Mucosa of descending colon (tissue), 3 donors: Measurements from ENCODE around the gene FNDC10. TPM values are rescaled to one million over a fixed set of nuclear protein-coding genes. Genes with fewer than 3 reads are reported as not detected.

Source experiments
- ATAC-seq: fragments of 200-7000 bp; cut with Tn5 transposase; one replicate; pipeline ENCODE4 v1.9.1; 2020; ENCODE audit warnings: mild to moderate bottlenecking, moderate library complexity
- DNase-seq, 3 donors: peaks; one replicate each; pipeline ENCODE4 v3.0.0-alpha.2; 2020
- H3K36me3 ChIP-seq: fragments of 200-600 bp; one replicate; pipeline ENCODE4 v1.8.0; 2021; ENCODE audit warnings: low read depth, mild to moderate bottlenecking
- H3K4me1 ChIP-seq: fragments of 200-600 bp; one replicate; pipeline ENCODE4 v1.8.0; 2021; ENCODE audit warnings: low read depth, mild to moderate bottlenecking
- H3K4me3 ChIP-seq: fragments of 200-600 bp; one replicate; pipeline ENCODE4 v1.8.0; 2021; ENCODE audit warnings: mild to moderate bottlenecking
- H3K9me3 ChIP-seq: fragments of 200-600 bp; one replicate; pipeline ENCODE4 v1.8.0; 2021; ENCODE audit warnings: mild to moderate bottlenecking
- CTCF ChIP-seq: fragments of 200-600 bp; IDR thresholded peaks from one replicate; pipeline ENCODE4 v1.8.0; 2022; ENCODE audit warnings: antibody characterized with exemption, mild to moderate bottlenecking
- intact Hi-C, 2 donors: fragments of 100-400 bp; cut with DNase I in 1 of 2; cut with micrococcal nuclease in 1 of 2; formaldehyde crosslinking; loops; one replicate each; pipeline versions ENCODE4 v1.11.0 to v1.11.1; 2022; cut with DNase I, micrococcal nuclease
- total RNA-seq, 3 donors: library from RNA; stranded (reverse); fragmentation: NEBNext Ultra II Directional in 2 of 3; extraction: Animal tissue kit (Norgen Biotek cat#: 25700) in 2 of 3; gene quantifications; one replicate each; pipeline versions ENCODE4 v1.2.1 to v1.2.4, GENCODE V29; 2021 to 2023
- donor health status: DM: no; HTN: no; CAD: no; lungs with moderate emphysema.
- donor health status: DM: no; HTN: no; CAD: no.
- donor health status: DM: no; HTN: yes; CAD: no.

FNDC10 gene
- total RNA-seq, 3 donors from 2014 or later: 1.2 to 3.2 (median 3.1) TPM

GRCh38 chr1:1556505-1556904 lies 43.4 kb downstream of the FNDC10 start:
- Histone ChIP-seq H3K36me3 (no peaks in the 10 kb centered on the region), H3K9me3 (no peaks in the 10 kb centered on the region), H3K4me1 (no peaks in the 10 kb centered on the region), H3K4me3 (no peak overlapping the region)
- no peak for ATAC-seq
- TF ChIP-seq CTCF: no peak
- intact Hi-C loops: no loop called here
- DNase-seq: no peak

- DNase-seq: no peak
- no peak for TF ChIP-seq CTCF
- Histone ChIP-seq H3K9me3 (no peaks in the 10 kb centered on the region), H3K4me3 (no peak overlapping the region), H3K36me3 (no peaks in the 10 kb centered on the region), H3K4me1 (no peaks in the 10 kb centered on the region)
- peak; percentile 54 for ATAC-seq
- intact Hi-C loops: no loop called here
These were observed 44.7 kb downstream of the FNDC10 start for GRCh38 chr1:1554926-1555915.

GRCh38 chr1:1554550-1554925 lies 45.4 kb downstream of the FNDC10 start:
- H3K4me1 ChIP-seq: no peaks in the 10 kb centered on the region
- no peak for TF ChIP-seq CTCF
- no peak for ATAC-seq

GRCh38 chr1:1553821-1554494 lies 46.0 kb downstream of the FNDC10 start:
- no peak for TF ChIP-seq CTCF
- no peaks in the 10 kb centered on the region for H3K9me3 ChIP-seq
- H3K4me1 ChIP-seq: no peaks in the 10 kb centered on the region
- intact Hi-C loops: no loop called here
- H3K4me3 ChIP-seq: no peak overlapping the region
- H3K36me3 ChIP-seq: no peaks in the 10 kb centered on the region
- DNase-seq (no peak), ATAC-seq (no peak)

More at GRCh38 chr1:1554550-1554925, 45.4 kb downstream of the FNDC10 start:
- Histone ChIP-seq H3K9me3 (no peaks in the 10 kb centered on the region), H3K36me3 (no peaks in the 10 kb centered on the region), H3K4me3 (no peak overlapping the region)
- no peak for DNase-seq
- intact Hi-C loops: no loop called here

GRCh38 chr1:1552263-1552639 lies 47.7 kb downstream of the FNDC10 start:
- no peak overlapping the region for H3K4me3 ChIP-seq
- H3K9me3 ChIP-seq: no peaks in the 10 kb centered on the region
- no peak for TF ChIP-seq CTCF
- DNase-seq: no peak
- intact Hi-C loops: no loop called here
- no peaks in the 10 kb centered on the region for H3K36me3 ChIP-seq
- ATAC-seq: no peak
- no peaks in the 10 kb centered on the region for H3K4me1 ChIP-seq
